ENCODE measurements around the gene PHLPP1.

DNA sequence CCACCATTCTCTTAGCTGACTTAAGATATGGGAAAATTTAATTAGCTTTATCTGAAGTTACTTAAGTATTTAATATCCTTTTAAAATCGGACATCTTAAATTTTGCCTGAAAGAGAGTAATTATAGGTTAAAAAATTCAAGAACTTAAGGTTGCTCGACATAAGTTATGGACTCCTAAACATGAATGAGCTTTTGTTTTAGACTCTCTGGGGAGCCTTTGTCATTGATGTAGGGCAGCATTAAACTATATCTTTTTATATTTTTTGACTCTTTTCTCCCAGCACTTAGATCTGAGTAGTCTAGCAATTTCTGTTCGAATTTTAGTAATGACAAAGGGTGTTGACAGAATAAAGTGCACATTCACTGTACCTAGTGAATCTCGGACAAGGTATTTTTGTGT, 4.7 kb downstream of the PHLPP1 start:
- TF ChIP-seq, protein P1, sequence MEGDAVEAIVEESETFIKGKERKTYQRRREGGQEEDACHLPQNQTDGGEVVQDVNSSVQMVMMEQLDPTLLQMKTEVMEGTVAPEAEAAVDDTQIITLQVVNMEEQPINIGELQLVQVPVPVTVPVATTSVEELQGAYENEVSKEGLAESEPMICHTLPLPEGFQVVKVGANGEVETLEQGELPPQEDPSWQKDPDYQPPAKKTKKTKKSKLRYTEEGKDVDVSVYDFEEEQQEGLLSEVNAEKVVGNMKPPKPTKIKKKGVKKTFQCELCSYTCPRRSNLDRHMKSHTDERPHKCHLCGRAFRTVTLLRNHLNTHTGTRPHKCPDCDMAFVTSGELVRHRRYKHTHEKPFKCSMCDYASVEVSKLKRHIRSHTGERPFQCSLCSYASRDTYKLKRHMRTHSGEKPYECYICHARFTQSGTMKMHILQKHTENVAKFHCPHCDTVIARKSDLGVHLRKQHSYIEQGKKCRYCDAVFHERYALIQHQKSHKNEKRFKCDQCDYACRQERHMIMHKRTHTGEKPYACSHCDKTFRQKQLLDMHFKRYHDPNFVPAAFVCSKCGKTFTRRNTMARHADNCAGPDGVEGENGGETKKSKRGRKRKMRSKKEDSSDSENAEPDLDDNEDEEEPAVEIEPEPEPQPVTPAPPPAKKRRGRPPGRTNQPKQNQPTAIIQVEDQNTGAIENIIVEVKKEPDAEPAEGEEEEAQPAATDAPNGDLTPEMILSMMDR (IDR thresholded peaks at IDR 0.05) = no peak
- no peak for TF ChIP-seq POLR2A (IDR thresholded peaks at IDR 0.05)

All from Peyer's patch (tissue), 4 donors.